HL-60 (cell line): ENCODE results near the gene DCTN4.

Experiments
- GABPA ChIP-seq: IDR thresholded peaks from 2 replicates; pipeline ENCODE4 v1.6.1; 2012; ENCODE audit warnings: low read depth
- POLR2AphosphoS5 ChIP-seq: IDR thresholded peaks from 2 replicates; pipeline ENCODE4 v1.6.1; 2012; ENCODE audit warnings: low read depth
- SPI1 ChIP-seq: IDR thresholded peaks from 2 replicates; pipeline ENCODE4 v1.6.1; 2012; ENCODE audit warnings: low read depth, mild to moderate bottlenecking, borderline replicate concordance
- TF ChIP-seq, protein P1 (sequence below): IDR thresholded peaks from one replicate; pipeline ENCODE4 v1.5.1; 2011; ENCODE audit warnings: low read length, control low read depth, inconsistent platforms; ENCODE audit not compliant: insufficient read depth
- TF ChIP-seq, protein P2 (sequence below): IDR thresholded peaks from 2 replicates; pipeline ENCODE4 v1.6.1; 2012; ENCODE audit warnings: low read depth; ENCODE audit not compliant: insufficient replicate concordance

DNA sequence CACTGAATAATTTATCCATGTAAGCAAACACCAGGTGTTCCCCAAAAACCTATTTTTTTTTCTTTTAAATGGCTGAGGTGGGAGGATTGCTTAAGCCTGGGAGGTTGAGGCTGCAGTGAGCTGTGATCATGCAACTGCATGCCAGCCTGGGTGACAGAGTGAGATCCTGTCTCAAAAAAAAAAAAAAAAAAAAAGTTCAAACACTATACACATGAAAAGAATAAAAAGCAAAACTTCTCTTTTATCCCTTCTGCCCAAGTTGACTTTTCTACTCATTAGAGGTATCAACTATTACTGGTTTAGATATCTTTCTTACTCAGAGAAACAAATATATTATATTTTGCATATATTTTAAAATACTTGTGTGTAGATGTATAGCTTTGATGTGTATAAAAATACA lies 17.8 kb downstream of the DCTN4 start:
- no peak for TF ChIP-seq POLR2AphosphoS5
- TF ChIP-seq, protein P1, sequence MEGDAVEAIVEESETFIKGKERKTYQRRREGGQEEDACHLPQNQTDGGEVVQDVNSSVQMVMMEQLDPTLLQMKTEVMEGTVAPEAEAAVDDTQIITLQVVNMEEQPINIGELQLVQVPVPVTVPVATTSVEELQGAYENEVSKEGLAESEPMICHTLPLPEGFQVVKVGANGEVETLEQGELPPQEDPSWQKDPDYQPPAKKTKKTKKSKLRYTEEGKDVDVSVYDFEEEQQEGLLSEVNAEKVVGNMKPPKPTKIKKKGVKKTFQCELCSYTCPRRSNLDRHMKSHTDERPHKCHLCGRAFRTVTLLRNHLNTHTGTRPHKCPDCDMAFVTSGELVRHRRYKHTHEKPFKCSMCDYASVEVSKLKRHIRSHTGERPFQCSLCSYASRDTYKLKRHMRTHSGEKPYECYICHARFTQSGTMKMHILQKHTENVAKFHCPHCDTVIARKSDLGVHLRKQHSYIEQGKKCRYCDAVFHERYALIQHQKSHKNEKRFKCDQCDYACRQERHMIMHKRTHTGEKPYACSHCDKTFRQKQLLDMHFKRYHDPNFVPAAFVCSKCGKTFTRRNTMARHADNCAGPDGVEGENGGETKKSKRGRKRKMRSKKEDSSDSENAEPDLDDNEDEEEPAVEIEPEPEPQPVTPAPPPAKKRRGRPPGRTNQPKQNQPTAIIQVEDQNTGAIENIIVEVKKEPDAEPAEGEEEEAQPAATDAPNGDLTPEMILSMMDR, result no peak
- TF ChIP-seq, protein P2, sequence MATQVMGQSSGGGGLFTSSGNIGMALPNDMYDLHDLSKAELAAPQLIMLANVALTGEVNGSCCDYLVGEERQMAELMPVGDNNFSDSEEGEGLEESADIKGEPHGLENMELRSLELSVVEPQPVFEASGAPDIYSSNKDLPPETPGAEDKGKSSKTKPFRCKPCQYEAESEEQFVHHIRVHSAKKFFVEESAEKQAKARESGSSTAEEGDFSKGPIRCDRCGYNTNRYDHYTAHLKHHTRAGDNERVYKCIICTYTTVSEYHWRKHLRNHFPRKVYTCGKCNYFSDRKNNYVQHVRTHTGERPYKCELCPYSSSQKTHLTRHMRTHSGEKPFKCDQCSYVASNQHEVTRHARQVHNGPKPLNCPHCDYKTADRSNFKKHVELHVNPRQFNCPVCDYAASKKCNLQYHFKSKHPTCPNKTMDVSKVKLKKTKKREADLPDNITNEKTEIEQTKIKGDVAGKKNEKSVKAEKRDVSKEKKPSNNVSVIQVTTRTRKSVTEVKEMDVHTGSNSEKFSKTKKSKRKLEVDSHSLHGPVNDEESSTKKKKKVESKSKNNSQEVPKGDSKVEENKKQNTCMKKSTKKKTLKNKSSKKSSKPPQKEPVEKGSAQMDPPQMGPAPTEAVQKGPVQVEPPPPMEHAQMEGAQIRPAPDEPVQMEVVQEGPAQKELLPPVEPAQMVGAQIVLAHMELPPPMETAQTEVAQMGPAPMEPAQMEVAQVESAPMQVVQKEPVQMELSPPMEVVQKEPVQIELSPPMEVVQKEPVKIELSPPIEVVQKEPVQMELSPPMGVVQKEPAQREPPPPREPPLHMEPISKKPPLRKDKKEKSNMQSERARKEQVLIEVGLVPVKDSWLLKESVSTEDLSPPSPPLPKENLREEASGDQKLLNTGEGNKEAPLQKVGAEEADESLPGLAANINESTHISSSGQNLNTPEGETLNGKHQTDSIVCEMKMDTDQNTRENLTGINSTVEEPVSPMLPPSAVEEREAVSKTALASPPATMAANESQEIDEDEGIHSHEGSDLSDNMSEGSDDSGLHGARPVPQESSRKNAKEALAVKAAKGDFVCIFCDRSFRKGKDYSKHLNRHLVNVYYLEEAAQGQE, result no peak
- no peak for TF ChIP-seq GABPA
- no peak for TF ChIP-seq SPI1
